ENCODE data around the gene PSPN.
"Not testable (repeated sequence)": the region's sequence is repeated elsewhere in the genome, so short reads cannot be mapped to it uniquely, and the experiment has no call there.

PSPN gene

DNA sequence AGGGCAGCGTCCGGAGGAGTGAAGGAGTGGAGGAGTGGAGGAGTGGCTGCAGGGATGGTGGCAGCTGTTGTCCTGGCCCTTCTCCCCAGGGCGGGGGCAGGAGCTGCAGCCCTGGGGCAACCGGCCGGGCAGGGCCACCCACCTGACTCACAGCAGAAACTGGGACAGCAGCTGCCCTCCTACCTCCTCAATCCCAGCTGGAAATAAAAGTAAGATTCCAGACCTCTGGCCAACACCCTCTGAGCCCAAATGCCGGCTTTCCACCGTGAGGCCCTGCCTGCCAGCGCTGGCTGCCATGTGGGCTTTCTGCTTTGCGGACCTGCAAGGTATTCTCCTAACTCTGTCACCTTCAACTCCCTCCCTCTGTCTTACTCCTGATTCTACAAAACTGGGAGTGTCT lies 17.7 kb downstream of the PSPN start:
- H4K12ac ChIP-seq (ENCODE audit: low read depth, low read length) = no peak overlapping the region
- peak; percentile 87 to 91 for DNase-seq
- H3K36me3 ChIP-seq (ENCODE audit: control insufficient read depth in 1 of 2, insufficient read depth in 2 of 2, low read length in 2 of 2) = no peaks in the 10 kb centered on the region
- peaks cover 10% of the 10 kb centered on the region for H3K79me2 ChIP-seq (ENCODE audit: control insufficient read depth, insufficient read depth, low read length, poor library complexity)
- H3K23ac ChIP-seq (ENCODE audit: low read length) = no peak overlapping the region
- no peak overlapping the region for H3K9ac ChIP-seq (ENCODE audit: low read length)
- H3K27me3 ChIP-seq (ENCODE audit: insufficient read depth, low read length) = no peaks in the 10 kb centered on the region
- H4K8ac ChIP-seq (ENCODE audit: low read depth, low read length) = no peak overlapping the region
- H2AK5ac ChIP-seq (ENCODE audit: low read length) = no peak overlapping the region
- H2AFZ ChIP-seq (ENCODE audit: insufficient read depth, low read length, poor library complexity) = no peak overlapping the region
- peaks cover 3 to 7% of the 10 kb centered on the region in 2 experiments for H3K4me1 ChIP-seq (ENCODE audit: control insufficient read depth in 1 of 2, insufficient read depth in 2 of 2, low read length in 2 of 2)
- no peak overlapping the region for H2BK5ac ChIP-seq (ENCODE audit: low read depth, low read length, poor library complexity)
- no peak overlapping the region for H3K4ac ChIP-seq (ENCODE audit: low read depth, low read length)
- no peak overlapping the region for H3K27ac ChIP-seq (ENCODE audit: low read depth, low read length)
- no peak overlapping the region for H3K4me3 ChIP-seq (ENCODE audit: low read depth, low read length)
- no peak overlapping the region for H4K91ac ChIP-seq (ENCODE audit: low read depth, low read length)
- no peak overlapping the region for H2BK120ac ChIP-seq (ENCODE audit: insufficient read depth, low read length, poor library complexity)
- no peak overlapping the region for H3K18ac ChIP-seq (ENCODE audit: low read length)
- H2BK12ac ChIP-seq (ENCODE audit: low read length) = no peak overlapping the region
- H3K79me1 ChIP-seq (ENCODE audit: low read length) = peaks cover 8% of the 10 kb centered on the region
- H3K14ac ChIP-seq (ENCODE audit: low read length) = no peak overlapping the region
- H3K9me3 ChIP-seq (ENCODE audit: insufficient read depth, low read depth, low read length) = peaks cover 2% of the 10 kb centered on the region
- WGBS (ENCODE audit: extremely low coverage, insufficient coverage, insufficient read length) = no CpG with 5 or more reads among the region's 9 CpGs
- no peak overlapping the region for H3K4me2 ChIP-seq (ENCODE audit: low read length)

DNA sequence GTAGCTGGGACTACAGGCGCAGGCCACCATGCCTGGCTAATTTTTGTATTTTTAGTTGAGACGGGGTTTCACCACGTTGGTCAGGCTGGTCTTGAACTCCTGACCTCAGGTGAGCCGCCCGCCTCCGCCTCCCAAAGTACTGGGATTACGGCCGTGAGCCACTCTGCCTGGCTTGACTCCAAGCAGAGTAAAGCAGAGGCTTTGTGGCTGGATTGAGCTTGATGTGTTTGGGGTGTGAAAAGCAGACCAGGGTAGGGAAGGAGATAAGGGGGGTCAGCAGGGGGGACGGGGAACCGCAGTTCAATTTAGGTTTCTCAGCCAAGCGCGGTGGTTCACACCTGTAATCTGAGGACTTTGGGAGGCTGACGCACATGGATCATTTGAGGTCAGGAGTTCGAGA lies 18.6 kb downstream of the PSPN start:
- no peak overlapping the region for H3K4ac ChIP-seq (ENCODE audit: low read depth, low read length)
- no peak overlapping the region for H3K14ac ChIP-seq (ENCODE audit: low read length)
- no peak overlapping the region for H2BK120ac ChIP-seq (ENCODE audit: insufficient read depth, low read length, poor library complexity)
- no peaks in the 10 kb centered on the region for H3K36me3 ChIP-seq (ENCODE audit: control insufficient read depth in 1 of 2, insufficient read depth in 2 of 2, low read length in 2 of 2)
- no peak overlapping the region for H3K23ac ChIP-seq (ENCODE audit: low read length)
- H2BK12ac ChIP-seq (ENCODE audit: low read length) = no peak overlapping the region
- peaks cover 8% of the 10 kb centered on the region for H3K79me1 ChIP-seq (ENCODE audit: low read length)
- H4K12ac ChIP-seq (ENCODE audit: low read depth, low read length) = no peak overlapping the region
- no peak overlapping the region for H3K4me3 ChIP-seq (ENCODE audit: low read depth, low read length)
- no peak for DNase-seq
- H4K91ac ChIP-seq (ENCODE audit: low read depth, low read length) = no peak overlapping the region
- no peaks in the 10 kb centered on the region for H3K27me3 ChIP-seq (ENCODE audit: insufficient read depth, low read length)
- no peak overlapping the region for H3K27ac ChIP-seq (ENCODE audit: low read depth, low read length)
- no peak overlapping the region for H3K4me2 ChIP-seq (ENCODE audit: low read length)
- H3K4me1 ChIP-seq (ENCODE audit: control insufficient read depth in 1 of 2, insufficient read depth in 2 of 2, low read length in 2 of 2) = peaks cover 0 to 3% of the 10 kb centered on the region in 2 experiments
- no peak overlapping the region for H2AFZ ChIP-seq (ENCODE audit: insufficient read depth, low read length, poor library complexity)
- H2BK5ac ChIP-seq (ENCODE audit: low read depth, low read length, poor library complexity) = no peak overlapping the region
- peaks cover 2% of the 10 kb centered on the region for H3K9me3 ChIP-seq (ENCODE audit: insufficient read depth, low read depth, low read length)
- H2AK5ac ChIP-seq (ENCODE audit: low read length) = no peak overlapping the region
- H4K8ac ChIP-seq (ENCODE audit: low read depth, low read length) = no peak overlapping the region
- peaks cover 8% of the 10 kb centered on the region for H3K79me2 ChIP-seq (ENCODE audit: control insufficient read depth, insufficient read depth, low read length, poor library complexity)
- no peak overlapping the region for H3K9ac ChIP-seq (ENCODE audit: low read length)
- H3K18ac ChIP-seq (ENCODE audit: low read length) = no peak overlapping the region
- no CpG with 5 or more reads among the region's 14 CpGs for WGBS (ENCODE audit: extremely low coverage, insufficient coverage, insufficient read length)

DNA sequence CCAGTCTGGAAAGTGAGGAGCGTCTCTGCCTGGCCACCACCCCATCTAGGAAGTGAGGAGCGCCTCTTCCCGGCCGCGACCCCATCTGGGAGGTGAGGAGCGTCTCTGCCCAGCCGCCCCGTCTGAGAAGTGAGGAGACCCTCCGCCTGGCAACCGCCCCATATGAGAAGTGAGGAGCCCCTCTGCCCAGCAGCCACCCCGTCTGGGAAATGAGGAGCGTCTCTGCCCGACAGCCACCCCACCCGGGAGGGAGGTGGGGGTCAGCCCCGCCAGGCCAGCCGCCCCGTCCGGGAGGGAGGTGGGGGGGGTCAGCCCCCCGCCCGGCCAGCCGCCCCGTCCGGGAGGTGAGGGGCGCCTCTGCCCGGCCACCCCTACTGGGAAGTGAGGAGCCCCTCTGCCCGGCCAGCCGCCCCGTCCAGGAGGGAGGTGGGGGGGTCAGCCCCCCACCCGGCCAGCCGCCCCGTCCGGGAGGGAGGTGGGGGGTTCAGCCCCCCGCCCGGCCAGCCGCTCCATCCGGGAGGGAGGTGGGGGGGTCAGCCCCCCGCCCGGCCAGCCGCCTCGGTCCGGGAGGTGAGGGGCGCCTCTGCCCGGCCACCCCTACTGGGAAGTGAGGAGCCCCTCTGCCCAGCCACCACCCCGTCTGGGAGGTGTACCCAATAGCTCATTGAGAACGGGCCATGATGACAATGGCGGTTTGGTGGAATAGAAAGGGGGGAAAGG lies 20.3 kb downstream of the PSPN start:
- H3K4ac ChIP-seq (ENCODE audit: low read depth, low read length); H3K79me1 ChIP-seq (ENCODE audit: low read length); H2AK5ac ChIP-seq (ENCODE audit: low read length); H3K14ac ChIP-seq (ENCODE audit: low read length); DNase-seq; H3K36me3 ChIP-seq (ENCODE audit: control insufficient read depth in 1 of 2, insufficient read depth in 2 of 2, low read length in 2 of 2); H3K27me3 ChIP-seq (ENCODE audit: insufficient read depth, low read length); H4K91ac ChIP-seq (ENCODE audit: low read depth, low read length); H3K23ac ChIP-seq (ENCODE audit: low read length); H4K8ac ChIP-seq (ENCODE audit: low read depth, low read length); H2BK5ac ChIP-seq (ENCODE audit: low read depth, low read length, poor library complexity); H3K9me3 ChIP-seq (ENCODE audit: insufficient read depth, low read depth, low read length); H3K4me1 ChIP-seq (ENCODE audit: control insufficient read depth in 1 of 2, insufficient read depth in 2 of 2, low read length in 2 of 2); H3K18ac ChIP-seq (ENCODE audit: low read length); H3K4me3 ChIP-seq (ENCODE audit: low read depth, low read length); H2BK12ac ChIP-seq (ENCODE audit: low read length); H3K79me2 ChIP-seq (ENCODE audit: control insufficient read depth, insufficient read depth, low read length, poor library complexity); H3K27ac ChIP-seq (ENCODE audit: low read depth, low read length); H2AFZ ChIP-seq (ENCODE audit: insufficient read depth, low read length, poor library complexity); H3K9ac ChIP-seq (ENCODE audit: low read length); H3K4me2 ChIP-seq (ENCODE audit: low read length); H4K12ac ChIP-seq (ENCODE audit: low read depth, low read length); H2BK120ac ChIP-seq (ENCODE audit: insufficient read depth, low read length, poor library complexity): not testable (repeated sequence)
- no CpG with 5 or more reads among the region's 46 CpGs for WGBS (ENCODE audit: extremely low coverage, insufficient coverage, insufficient read length)

DNA sequence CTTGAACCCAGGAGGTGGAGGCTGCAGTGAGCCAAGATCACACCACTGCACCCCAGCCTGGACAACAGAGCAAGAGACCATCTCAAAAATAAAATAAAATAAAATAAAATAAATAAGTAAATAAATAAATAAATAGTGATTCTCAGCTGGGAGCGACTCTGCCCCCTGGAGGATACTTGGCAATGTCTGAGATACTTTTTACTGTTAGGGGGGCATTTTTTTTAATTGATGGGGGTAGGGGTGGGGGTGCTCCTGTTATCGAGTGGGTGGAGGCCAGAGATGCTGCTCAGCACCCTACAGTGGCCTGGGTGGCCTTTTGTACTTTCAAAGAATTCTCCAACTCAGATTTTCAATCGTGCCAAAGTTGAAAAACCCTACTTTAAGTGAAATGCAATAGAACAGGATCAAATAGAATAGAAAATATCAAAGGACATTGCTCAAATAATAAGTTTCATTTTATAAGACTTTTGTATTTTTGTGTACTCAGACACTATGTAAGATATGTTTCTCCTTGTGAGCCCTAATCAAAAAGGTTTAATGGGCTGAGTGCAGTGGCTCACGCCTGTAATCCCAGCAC lies 21.5 kb downstream of the PSPN start:
- H3K27ac ChIP-seq (ENCODE audit: low read depth, low read length) = no peak overlapping the region
- no peak overlapping the region for H4K91ac ChIP-seq (ENCODE audit: low read depth, low read length)
- H3K23ac ChIP-seq (ENCODE audit: low read length) = no peak overlapping the region
- H3K79me1 ChIP-seq (ENCODE audit: low read length) = no peaks in the 10 kb centered on the region
- no peak overlapping the region for H3K14ac ChIP-seq (ENCODE audit: low read length)
- H3K4me2 ChIP-seq (ENCODE audit: low read length) = no peak overlapping the region
- WGBS (ENCODE audit: extremely low coverage, insufficient coverage, insufficient read length) = no CpG with 5 or more reads among the region's 4 CpGs
- H3K27me3 ChIP-seq (ENCODE audit: insufficient read depth, low read length) = no peaks in the 10 kb centered on the region
- H2AK5ac ChIP-seq (ENCODE audit: low read length) = no peak overlapping the region
- no peak overlapping the region for H2BK120ac ChIP-seq (ENCODE audit: insufficient read depth, low read length, poor library complexity)
- H2BK12ac ChIP-seq (ENCODE audit: low read length) = no peak overlapping the region
- DNase-seq = no peak
- H3K4me3 ChIP-seq (ENCODE audit: low read depth, low read length) = no peak overlapping the region
- H3K4me1 ChIP-seq (ENCODE audit: control insufficient read depth in 1 of 2, insufficient read depth in 2 of 2, low read length in 2 of 2) = peaks cover 0 to 3% of the 10 kb centered on the region in 2 experiments
- H3K18ac ChIP-seq (ENCODE audit: low read length) = no peak overlapping the region
- peaks cover 2% of the 10 kb centered on the region for H3K9me3 ChIP-seq (ENCODE audit: insufficient read depth, low read depth, low read length)
- H4K12ac ChIP-seq (ENCODE audit: low read depth, low read length) = no peak overlapping the region
- H4K8ac ChIP-seq (ENCODE audit: low read depth, low read length) = no peak overlapping the region
- no peak overlapping the region for H3K9ac ChIP-seq (ENCODE audit: low read length)
- H2BK5ac ChIP-seq (ENCODE audit: low read depth, low read length, poor library complexity) = no peak overlapping the region
- no peak overlapping the region for H2AFZ ChIP-seq (ENCODE audit: insufficient read depth, low read length, poor library complexity)
- H3K79me2 ChIP-seq (ENCODE audit: control insufficient read depth, insufficient read depth, low read length, poor library complexity) = no peaks in the 10 kb centered on the region
- H3K36me3 ChIP-seq (ENCODE audit: control insufficient read depth in 1 of 2, insufficient read depth in 2 of 2, low read length in 2 of 2) = no peaks in the 10 kb centered on the region
- no peak overlapping the region for H3K4ac ChIP-seq (ENCODE audit: low read depth, low read length)
